Stimulated activated naive CD4-positive, alpha-beta T cell (primary cell): ENCODE measurements around the gene KRTAP22-2.

ENCODE experiments used
- DNase-seq, 6 experiments: peaks; one replicate each; lab custom pipeline; 2025; lab: John Stamatoyannopoulos, UW

KRTAP22-2 gene

DNA sequence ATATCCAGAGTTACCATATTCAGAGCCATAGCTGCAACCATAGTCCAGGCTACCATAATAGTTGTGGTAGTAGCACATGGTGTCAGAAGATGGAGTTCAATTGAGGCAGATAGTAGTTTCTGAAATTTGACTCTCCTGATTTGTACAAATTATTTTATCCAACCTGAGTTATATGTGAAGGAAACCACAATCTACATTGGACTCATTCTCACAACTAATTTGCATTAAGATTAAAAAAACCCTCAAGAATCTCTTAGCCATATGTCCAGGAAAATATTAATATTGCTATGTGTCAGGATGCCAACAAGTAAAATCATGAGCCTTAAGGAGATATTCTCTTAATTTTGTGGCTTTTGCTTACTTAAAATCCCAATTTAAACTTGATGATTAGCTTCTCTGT is at the start of gene KRTAP22-2:
Gene KRTAP22-2 (minus strand): TSS at position 101 of the 400 bp plus-strand sequence.
- DNase-seq = no peak

GRCh38 chr21:30638686-30639085 is 48.5 kb upstream of the KRTAP22-2 start:
- DNase-seq = no peak

- DNase-seq = no peak
These were observed 44.7 kb upstream of the KRTAP22-2 start, which contains the start of gene KRTAP20-2 for GRCh38 chr21:30634906-30635305. Gene KRTAP20-2 (plus strand): TSS chr21:30635206. CDS start chr21:30635264, 58 bp downstream.

- DNase-seq = no peak
These were observed 39.0 kb upstream of the KRTAP22-2 start for GRCh38 chr21:30629200-30629599.

GRCh38 chr21:30628109-30628508 is 37.9 kb upstream of the KRTAP22-2 start:
- no peak for DNase-seq

- DNase-seq = no peak
These were observed 35.4 kb upstream of the KRTAP22-2 start for GRCh38 chr21:30625449-30626165.

DNA sequence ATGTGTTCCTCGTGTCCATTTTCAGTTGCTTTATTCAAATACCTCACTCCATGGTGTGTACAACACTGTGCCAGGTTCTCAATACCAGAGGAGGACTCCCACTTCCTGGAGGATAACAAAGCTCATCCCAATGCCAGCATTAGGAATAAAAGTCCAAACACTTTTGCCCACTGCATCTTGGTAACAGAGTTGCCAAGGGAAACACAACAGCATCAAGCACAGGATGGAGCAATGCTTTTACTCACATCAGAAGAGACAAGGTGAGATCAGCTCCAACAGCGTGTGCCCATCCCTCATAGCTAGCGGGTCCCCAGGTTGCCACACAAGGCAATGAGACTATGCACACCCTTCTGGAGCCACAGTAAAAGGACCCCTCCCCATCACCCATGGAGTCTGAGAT is 33.2 kb upstream of the KRTAP22-2 start:
- no peak for DNase-seq

DNA sequence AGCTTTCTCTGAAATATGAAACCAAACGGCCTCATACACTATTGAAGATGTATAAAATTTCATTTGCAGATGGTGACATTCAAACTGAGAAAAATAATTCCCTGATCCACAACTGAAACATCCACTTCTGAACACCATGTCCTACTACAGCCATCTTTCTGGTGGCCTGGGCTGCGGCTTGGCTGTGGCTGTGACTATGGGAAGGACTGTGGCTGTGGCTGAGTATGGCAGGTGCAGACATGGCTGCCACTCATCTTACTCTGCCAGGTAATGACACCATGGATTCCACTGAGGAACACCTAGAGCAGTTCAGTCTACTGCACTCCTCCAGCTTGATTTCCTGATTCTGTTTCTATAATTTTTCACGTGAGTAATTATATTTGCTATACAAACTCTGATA is 30.3 kb upstream of the KRTAP22-2 start, which contains the start of gene KRTAP20-4:
Gene KRTAP20-4 (plus strand): TSS at position 106 of the 400 bp plus-strand sequence.
- DNase-seq = no peak

- DNase-seq = no peak
These were observed 29.9 kb upstream of the KRTAP22-2 start for GRCh38 chr21:30620080-30620479.

- DNase-seq = no peak
These were observed 25.9 kb upstream of the KRTAP22-2 start, which contains the start of gene KRTAP20-1 for GRCh38 chr21:30616125-30616524. Gene KRTAP20-1 (plus strand): TSS chr21:30616425. CDS start chr21:30616455, 30 bp downstream.

DNA sequence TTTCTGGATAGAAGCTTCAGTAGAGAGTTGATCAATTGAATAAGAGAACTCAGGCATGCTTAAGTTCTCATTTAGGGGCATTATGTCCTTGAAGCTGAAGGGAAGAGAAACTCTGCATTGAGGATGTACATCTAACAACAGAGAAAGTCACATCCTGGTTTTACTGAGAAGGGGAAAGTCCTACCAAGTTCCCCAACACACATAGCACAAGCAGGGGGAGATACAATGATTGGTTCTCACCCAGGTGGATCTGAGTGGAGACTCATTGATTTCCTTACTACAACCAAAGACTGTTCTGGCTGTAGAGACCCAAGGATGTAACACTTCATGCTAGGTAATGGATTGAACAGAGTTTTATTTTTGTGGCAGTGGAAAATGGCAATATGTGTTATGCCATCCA is 25.0 kb upstream of the KRTAP22-2 start:
- no peak for DNase-seq

GRCh38 chr21:30613836-30614235 is 23.6 kb upstream of the KRTAP22-2 start, which contains the start of gene KRTAP6-1:
Gene KRTAP6-1 (minus strand): TSS chr21:30613930. CDS start chr21:30613904, 26 bp downstream.
- DNase-seq = no peak

GRCh38 chr21:30612132-30612531 is 21.9 kb upstream of the KRTAP22-2 start:
- no peak for DNase-seq

- DNase-seq = no peak
These were observed 15.8 kb upstream of the KRTAP22-2 start for GRCh38 chr21:30605968-30606367.

GRCh38 chr21:30600787-30601186 is 10.6 kb upstream of the KRTAP22-2 start, which contains the start of gene KRTAP22-1:
Gene KRTAP22-1 (plus strand): TSS chr21:30601087.
- DNase-seq = no peak

DNA sequence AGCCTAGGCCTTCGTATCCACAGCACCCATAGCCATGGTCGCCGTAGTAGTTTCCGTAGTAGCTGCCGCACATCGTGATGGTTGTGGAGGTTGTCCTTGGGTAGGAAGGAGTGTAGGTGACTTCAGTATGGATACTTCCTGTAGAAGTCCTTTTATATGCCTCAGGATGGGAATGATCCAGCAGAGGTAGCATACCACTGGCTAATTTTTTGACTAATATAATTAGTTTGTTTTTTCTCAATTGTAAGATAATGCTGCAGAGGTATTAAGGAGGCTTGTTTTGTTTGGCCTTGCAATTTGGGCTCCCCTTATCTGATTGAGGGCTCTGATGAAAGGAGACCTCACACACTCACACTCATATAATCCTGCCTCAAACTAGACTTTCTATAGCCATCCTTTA is 8.6 kb upstream of the KRTAP22-2 start, which contains the start of gene KRTAP6-2:
Gene KRTAP6-2 (minus strand): TSS at position 101 of the 400 bp plus-strand sequence. CDS start 28 bp downstream, at position 73.
- DNase-seq = no peak

DNA sequence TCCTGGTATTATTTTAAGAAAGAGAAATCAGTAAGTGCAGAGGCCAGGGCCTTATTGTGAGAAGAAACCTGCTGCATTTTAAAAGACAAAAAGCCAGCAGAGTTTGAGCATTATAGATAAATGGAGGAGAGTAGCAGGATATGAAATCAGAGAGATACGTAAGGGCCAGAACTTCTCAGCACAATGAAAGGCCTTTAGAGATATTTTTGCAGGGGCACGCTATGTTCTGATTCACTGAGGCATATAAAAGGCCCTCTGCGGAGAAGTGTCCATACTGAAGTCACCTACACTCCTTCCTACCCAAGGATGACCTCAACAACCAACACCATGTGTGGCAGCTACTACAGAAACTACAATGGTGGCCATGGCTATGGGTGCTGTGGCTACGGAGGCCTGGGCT is 1.9 kb upstream of the KRTAP22-2 start, which contains the start of gene KRTAP6-3:
Gene KRTAP6-3 (plus strand): TSS at position 301 of the 400 bp plus-strand sequence. CDS start 6 bp downstream, at position 307.
- no peak for DNase-seq

DNA sequence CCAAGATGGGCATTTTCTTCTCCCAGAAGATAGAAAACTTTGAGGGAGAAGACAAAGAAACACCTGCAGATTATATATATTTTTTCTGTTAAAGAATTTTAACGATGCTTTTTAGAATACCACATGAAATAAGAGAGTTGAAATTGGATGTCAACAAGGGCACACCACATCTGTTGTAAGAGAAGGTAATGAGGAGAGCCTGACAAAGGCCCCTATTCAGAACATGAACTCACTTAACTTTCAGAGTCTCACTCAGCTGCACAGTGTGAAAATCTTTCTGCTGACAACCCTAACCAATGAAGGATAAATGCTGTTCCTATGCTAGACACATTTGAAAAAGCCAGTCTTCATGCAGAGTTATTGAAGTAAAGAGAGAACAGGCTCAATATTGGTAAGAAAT is 7.3 kb downstream of the KRTAP22-2 start:
- DNase-seq = no peak

DNA sequence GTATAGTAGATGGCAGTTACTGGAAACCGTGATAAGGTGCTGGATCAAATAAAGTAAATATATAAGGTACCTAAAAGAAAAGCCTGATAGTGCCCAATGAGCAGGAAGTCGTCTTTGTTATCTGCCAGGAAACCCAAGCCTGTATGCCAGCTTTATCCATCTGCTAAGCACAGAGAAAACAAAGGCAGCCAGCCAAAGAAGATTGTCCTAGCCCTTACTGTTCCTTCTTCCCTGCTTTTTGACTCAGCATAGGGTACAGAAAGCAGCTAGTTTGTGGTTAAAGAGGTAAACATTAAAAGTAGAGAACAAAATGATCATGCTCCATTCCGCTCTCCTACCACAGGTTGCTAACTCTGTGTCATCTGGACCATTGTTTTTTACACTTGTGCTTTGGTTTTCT is 10.1 kb downstream of the KRTAP22-2 start:
- DNase-seq = no peak

DNA sequence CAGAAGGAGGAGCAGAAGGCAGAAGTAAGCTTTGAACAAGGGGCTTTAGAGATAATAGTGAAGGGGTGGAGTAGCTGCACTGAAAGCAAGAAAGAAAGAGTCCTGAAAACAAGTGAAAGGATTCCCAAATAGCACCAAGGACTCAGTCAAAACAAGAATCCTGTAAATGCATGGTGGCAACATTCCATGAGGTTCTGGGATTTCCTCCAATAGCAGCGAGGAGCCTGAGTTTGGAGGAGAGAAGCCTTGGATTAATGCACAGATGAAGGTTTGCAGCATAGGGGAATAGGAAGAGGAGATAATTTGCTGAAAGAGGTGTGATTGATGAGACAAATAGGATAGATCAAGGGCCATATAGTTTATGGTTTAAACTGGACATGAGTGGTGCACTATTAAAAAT is 10.9 kb downstream of the KRTAP22-2 start:
- DNase-seq = no peak

DNA sequence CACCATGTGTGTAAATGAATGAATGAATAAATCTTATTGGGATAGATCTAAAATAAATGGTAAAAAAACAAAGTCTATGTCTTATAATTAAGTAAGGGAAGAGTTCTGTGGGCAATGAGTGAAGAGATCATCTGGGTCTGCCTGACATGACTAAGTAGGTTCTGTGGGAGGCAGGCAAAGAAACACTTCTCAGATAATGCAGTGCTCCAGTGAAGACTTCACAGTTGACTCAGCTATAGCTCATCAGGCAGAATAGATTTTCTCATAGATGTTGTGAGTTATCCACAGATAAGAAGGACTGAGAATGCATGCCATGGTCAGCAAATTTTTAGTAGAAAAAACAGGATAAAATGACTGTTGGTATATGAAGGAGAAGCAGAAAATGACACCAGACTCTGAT is 12.4 kb downstream of the KRTAP22-2 start:
- DNase-seq = no peak

DNA sequence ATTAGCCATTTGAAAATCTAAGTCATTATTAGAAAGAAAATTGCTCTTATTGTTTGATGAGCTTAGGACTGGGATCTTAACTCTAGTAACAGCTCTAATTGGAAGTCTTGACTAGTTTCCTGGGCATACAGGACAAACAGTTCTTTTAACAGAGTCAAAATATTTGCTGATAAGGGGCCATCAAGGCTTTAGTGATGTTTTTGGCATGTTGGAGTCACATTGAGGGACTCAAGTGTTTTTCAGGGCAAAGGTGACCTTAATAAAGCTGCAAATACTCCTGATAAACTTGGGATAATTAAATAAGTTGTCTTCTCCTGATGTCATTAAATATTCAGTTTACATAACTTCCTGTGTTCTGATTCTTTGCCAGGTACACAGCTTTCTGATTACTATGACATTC is 22.6 kb downstream of the KRTAP22-2 start:
- DNase-seq = no peak

DNA sequence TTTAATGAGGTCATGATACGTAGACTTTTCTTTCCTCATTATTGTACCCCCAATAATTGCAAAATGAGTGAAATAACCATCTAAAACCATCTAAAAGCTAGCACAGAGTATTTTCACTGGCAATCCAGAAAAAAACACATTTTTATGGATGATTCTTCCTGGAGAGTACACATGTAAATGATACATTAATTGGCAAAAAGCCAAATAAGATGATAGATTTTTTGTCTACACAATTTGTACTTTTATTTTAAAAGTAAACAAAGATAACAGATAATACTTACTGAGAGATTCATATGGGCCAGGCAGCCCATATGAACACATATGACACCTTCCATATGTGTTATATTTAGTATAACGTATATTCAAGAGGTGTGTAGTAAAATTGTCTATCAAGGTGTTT is 26.6 kb downstream of the KRTAP22-2 start:
- DNase-seq = no peak
